IMR-90 (cell line): ENCODE results near the gene VRTN. TPM values are rescaled to one million over a fixed set of nuclear protein-coding genes. Genes with fewer than 3 reads are reported as not detected.

ENCODE experiments used
- ATAC-seq: fragments of 200-7000 bp; cut with Tn5 transposase; 2 replicates; pipeline ENCODE4 v1.9.1; 2020; ENCODE audit warnings: low read depth, mild to moderate bottlenecking, moderate library complexity
- BruUV-seq: library from RNA; stranded (reverse); fragments of 400-500 nt; replicated peaks from 2 replicates; lab custom pipeline; 2021; lab: Mats Ljungman, UMichigan
- CTCF ChIA-PET: fragments of 300-600 bp; formaldehyde crosslinking; extraction: SDS; loops from one replicate; lab custom pipeline; 2021; ENCODE audit warnings: antibody characterized with exemption; lab: Yijun Ruan, JAX
- POLR2A ChIA-PET: fragments of 300-600 bp; sonication (Branson Sonifier 250); formaldehyde crosslinking; loops from one replicate; lab custom pipeline; 2022; ENCODE audit warnings: antibody characterized with exemption; ENCODE audit not compliant: unreplicated experiment; lab: Charles Lee
- DNase-seq: peaks from one replicate; pipeline ENCODE4 v3.0.0; 2013
- H2AFZ ChIP-seq: replicated peaks from 2 replicates; pipeline ENCODE3; 2013; ENCODE audit warnings: low read length, mild to moderate bottlenecking; ENCODE audit not compliant: poor library complexity
- H2AK5ac ChIP-seq: 2 replicates; pipeline ENCODE4 v1.6.1; 2013; ENCODE audit warnings: low read depth, low read length, inconsistent platforms
- H2AK9ac ChIP-seq: replicated peaks from 2 replicates; pipeline ENCODE3; 2013; ENCODE audit warnings: mild to moderate bottlenecking, low read depth, low read length, moderate library complexity; ENCODE audit not compliant: poor library complexity
- H2BK120ac ChIP-seq: 2 replicates; pipeline ENCODE4 v1.6.1; 2013; ENCODE audit warnings: low read depth, low read length, inconsistent platforms
- H2BK15ac ChIP-seq: 3 replicates; pipeline ENCODE4 v1.6.1; 2013; ENCODE audit warnings: low read depth, low read length, inconsistent platforms
- H2BK20ac ChIP-seq: 2 replicates; pipeline ENCODE4 v1.6.1; 2013; ENCODE audit warnings: low read depth, mild to moderate bottlenecking, inconsistent platforms, low read length, moderate library complexity
- H2BK5ac ChIP-seq: 2 replicates; pipeline ENCODE4 v1.6.1; 2013; ENCODE audit warnings: mild to moderate bottlenecking, low read depth, low read length, inconsistent platforms; ENCODE audit not compliant: poor library complexity, severe bottlenecking
- H3K14ac ChIP-seq: replicated peaks from 2 replicates; pipeline ENCODE4 v1.6.1; 2013; ENCODE audit warnings: low read depth, low read length, inconsistent platforms
- H3K18ac ChIP-seq: 2 replicates; pipeline ENCODE4 v1.6.1; 2013; ENCODE audit warnings: low read depth, low read length, control low read depth
- H3K23ac ChIP-seq: 2 replicates; pipeline ENCODE4 v1.6.1; 2013; ENCODE audit warnings: low read depth, low read length, inconsistent platforms
- H3K27ac ChIP-seq: 2 replicates; pipeline ENCODE4 v1.5.1; 2013; ENCODE audit warnings: mild to moderate bottlenecking, control low read depth, low read length; ENCODE audit not compliant: insufficient read depth
- H3K27me3 ChIP-seq: 2 replicates; pipeline ENCODE4 v1.6.1; 2013; ENCODE audit warnings: low read length; ENCODE audit not compliant: control insufficient read depth, insufficient read depth
- H3K36me3 ChIP-seq: 2 replicates; pipeline ENCODE4 v1.6.1; 2013; ENCODE audit warnings: low read length, mixed read lengths; ENCODE audit not compliant: control insufficient read depth, insufficient read depth
- H3K4ac ChIP-seq: 2 replicates; pipeline ENCODE4 v1.6.1; 2013; ENCODE audit warnings: low read depth, low read length, inconsistent platforms
- H3K4me1 ChIP-seq: 2 replicates; pipeline ENCODE4 v1.6.1; 2013; ENCODE audit warnings: low read length, mixed read lengths; ENCODE audit not compliant: control insufficient read depth, insufficient read depth
- H3K4me2 ChIP-seq: 2 replicates; pipeline ENCODE4 v1.6.1; 2013; ENCODE audit warnings: low read depth, mild to moderate bottlenecking, control low read depth, low read length, moderate library complexity
- H3K4me3 ChIP-seq: 2 replicates; pipeline ENCODE4 v1.5.1; 2013; ENCODE audit warnings: low read depth, mild to moderate bottlenecking, control low read depth, low read length, moderate library complexity; ENCODE audit not compliant: insufficient read depth
- H3K56ac ChIP-seq: 2 replicates; pipeline ENCODE4 v1.6.1; 2013; ENCODE audit warnings: low read length, inconsistent platforms; ENCODE audit not compliant: insufficient read depth; ENCODE audit errors: extremely low read depth
- H3K79me1 ChIP-seq, 2 experiments: 2 replicates each; pipeline ENCODE4 v1.6.1; 2013; ENCODE audit warnings: low read length in 2 of 2, inconsistent platforms in 1 of 2, low read depth in 1 of 2
- H3K9ac ChIP-seq: 2 replicates; pipeline ENCODE4 v1.6.1; 2013; ENCODE audit warnings: low read depth, low read length, control low read depth
- H3K9me1 ChIP-seq: 2 replicates; pipeline ENCODE4 v1.6.1; 2013; ENCODE audit warnings: low read length, inconsistent platforms; ENCODE audit not compliant: insufficient read depth
- H3K9me3 ChIP-seq: 2 replicates; pipeline ENCODE4 v1.6.1; 2013; ENCODE audit warnings: low read length; ENCODE audit not compliant: control insufficient read depth, insufficient read depth
- H4K20me1 ChIP-seq: 2 replicates; pipeline ENCODE4 v1.6.1; 2013; ENCODE audit warnings: low read length, inconsistent platforms; ENCODE audit not compliant: insufficient read depth
- H4K5ac ChIP-seq: 2 replicates; pipeline ENCODE4 v1.6.1; 2013; ENCODE audit warnings: mild to moderate bottlenecking, low read depth, low read length, control low read depth
- H4K8ac ChIP-seq, 2 experiments: 2 replicates each; pipeline ENCODE4 v1.6.1; 2013; ENCODE audit warnings: low read depth in 2 of 2, low read length in 2 of 2, control low read depth in 1 of 2, inconsistent platforms in 1 of 2
- H4K91ac ChIP-seq: 2 replicates; pipeline ENCODE4 v1.6.1; 2013; ENCODE audit warnings: low read depth, low read length, inconsistent platforms; ENCODE audit not compliant: insufficient read depth
- BHLHE40 ChIP-seq: fragments of 150-350 bp; IDR thresholded peaks from 2 replicates; pipeline ENCODE4 v1.6.1; 2016; ENCODE audit warnings: mild to moderate bottlenecking, low read depth, low read length
- CEBPB ChIP-seq: IDR thresholded peaks from 2 replicates; pipeline ENCODE4 v1.6.1; 2012; ENCODE audit warnings: low read depth, low read length, improper control_type of control experiment
- CHD1 ChIP-seq: IDR thresholded peaks from 2 replicates; pipeline ENCODE4 v1.6.1; 2012; ENCODE audit warnings: low read depth, low read length, improper control_type of control experiment
- MAFK ChIP-seq: IDR thresholded peaks from 2 replicates; pipeline ENCODE4 v1.6.1; 2012; ENCODE audit warnings: low read depth, low read length, improper control_type of control experiment
- MAZ ChIP-seq: IDR thresholded peaks from 2 replicates; pipeline ENCODE4 v1.6.1; 2012; ENCODE audit warnings: low read depth, mild to moderate bottlenecking, low read length, improper control_type of control experiment, moderate library complexity, borderline replicate concordance
- NFE2L2 ChIP-seq: fragments of 150-350 bp; IDR thresholded peaks from 2 replicates; pipeline ENCODE4 v1.6.1; 2016; ENCODE audit warnings: low read depth, mild to moderate bottlenecking, low read length
- POLR2A ChIP-seq: IDR thresholded peaks from 2 replicates; pipeline ENCODE4 v1.6.1; 2012; ENCODE audit warnings: mild to moderate bottlenecking, low read depth, low read length
- RAD21 ChIP-seq: IDR thresholded peaks from 2 replicates; pipeline ENCODE4 v1.6.1; 2012; ENCODE audit warnings: low read length, improper control_type of control experiment
- RCOR1 ChIP-seq: IDR thresholded peaks from 2 replicates; pipeline ENCODE4 v1.6.1; 2012; ENCODE audit warnings: mild to moderate bottlenecking, low read length, improper control_type of control experiment; ENCODE audit not compliant: insufficient replicate concordance
- RFX5 ChIP-seq: IDR thresholded peaks from 2 replicates; pipeline ENCODE4 v1.8.0; 2012; ENCODE audit warnings: low read depth, mild to moderate bottlenecking, low read length, moderate library complexity
- SMC3 ChIP-seq: fragments of 150-350 bp; IDR thresholded peaks from 2 replicates; pipeline ENCODE4 v1.6.1; 2016; ENCODE audit warnings: low read depth, mild to moderate bottlenecking, antibody characterized with exemption, low read length, moderate library complexity
- WGBS, 2 experiments: methylation state at CpG; one replicate each; pipeline versions ENCODE4 v1.1.5 to v1.1.7; 2013; ENCODE audit warnings: missing lambda C conversion rate in 2 of 2; ENCODE audit not compliant: insufficient read length in 1 of 2; ENCODE audit errors: extremely low coverage in 2 of 2; 5-methylcytosine and 5-hydroxymethylcytosine counted together
- dilution Hi-C: fragments of 300-500 bp; cut with HindIII; formaldehyde crosslinking; loops from one replicate; pipeline ENCODE4 v1.14.3; 2018; ENCODE audit warnings: low sequenced_read_pairs; ENCODE audit not compliant: unreplicated experiment
- in situ Hi-C: fragments of 300-500 bp; cut with MboI; formaldehyde crosslinking; loops from 3 replicates; pipeline ENCODE4 v1.14.3; 2019; ENCODE audit warnings: low sequenced_read_pairs, inconsistent platforms, mixed read lengths
- intact Hi-C: fragments of 100-400 bp; cut with micrococcal nuclease; formaldehyde crosslinking; loops from 2 replicates; pipeline ENCODE4 v1.10.0; 2022
- polyA plus RNA-seq, 3 experiments: library from polyadenylated mRNA; depleted of rRNA; stranded (reverse); fragments of >200 nt; gene quantifications; 2 replicates each; pipeline ENCODE4 v1.2.3, GENCODE V29; 2012; ENCODE audit warnings: low replicate concordance in 1 of 3
- total RNA-seq: library from RNA; depleted of rRNA; stranded (reverse); fragments of >200 nt; gene quantifications from 2 replicates; pipeline ENCODE4 v1.2.3, GENCODE V29; 2012
- TF ChIP-seq, protein P1 (sequence below): fragments of 150-350 bp; IDR thresholded peaks from 2 replicates; pipeline ENCODE4 v1.6.1; 2016; ENCODE audit warnings: low read depth, mild to moderate bottlenecking, low read length, moderate library complexity, borderline replicate concordance
- TF ChIP-seq, protein P2 (sequence below): conservative IDR thresholded peaks from 2 replicates; pipeline ENCODE4 v1.5.1; 2012; ENCODE audit warnings: mild to moderate bottlenecking, low read depth, low read length, improper control_type of control experiment

The VRTN gene
- total and polyA plus RNA-seq, 2 of the 4 experiments (the other 2 are of a cell fraction) = not detected

DNA sequence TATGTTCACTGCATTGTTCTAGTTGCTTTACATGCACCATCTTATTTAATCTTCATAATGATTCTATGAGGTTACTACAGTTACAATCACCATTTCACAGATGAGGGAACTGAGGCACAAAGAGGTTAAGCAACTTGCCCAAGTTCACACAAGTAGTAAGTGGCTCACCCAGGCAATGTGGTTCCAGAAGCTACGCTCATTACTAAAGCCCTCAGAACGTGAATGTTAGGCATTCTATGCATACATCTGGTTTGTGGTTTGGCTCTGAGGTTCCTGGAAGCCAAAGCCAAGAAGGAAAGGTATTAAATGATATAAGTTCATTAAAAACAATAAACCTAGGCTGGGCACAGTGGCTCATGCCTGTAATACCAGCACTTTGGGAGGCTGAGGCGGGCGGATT lies 14.4 kb upstream of the VRTN start:
- WGBS, 2 experiments = no CpG with 5 or more reads among the region's 4 CpGs
- Histone ChIP-seq H2BK20ac (no peak overlapping the region), H2AK5ac (no peak overlapping the region), H4K8ac (no peak overlapping the region), H3K9ac (no peak overlapping the region), H3K4ac (no peak overlapping the region), H3K36me3 (no peaks in the 10 kb centered on the region), H3K18ac (no peak overlapping the region), H3K4me2 (no peak overlapping the region), H3K79me1 (no peaks in the 10 kb centered on the region), H3K4me1 (no peaks in the 10 kb centered on the region), H3K56ac (no peak overlapping the region), H3K4me3 (no peak overlapping the region), H4K5ac (no peak overlapping the region), H3K27ac (no peak overlapping the region), H4K91ac (no peak overlapping the region), H3K9me1 (no peaks in the 10 kb centered on the region), H2AK9ac (no peak overlapping the region), H4K20me1 (no peaks in the 10 kb centered on the region), H2BK5ac (no peak overlapping the region), H2BK15ac (no peak overlapping the region), H3K23ac (no peak overlapping the region), H2BK120ac (no peak overlapping the region), H3K27me3 (peaks cover 22% of the 10 kb centered on the region), H2AFZ (peak overlapping the region; percentile 56), H3K9me3 (no peaks in the 10 kb centered on the region), H3K14ac (no peak overlapping the region)
- no TSS peak for BruUV-seq
- dilution Hi-C loops = no loop called here
- POLR2A ChIA-PET = no interaction called here
- intact Hi-C loops = no loop called here
- CTCF ChIA-PET = no interaction called here
- TF ChIP-seq NFE2L2 = no peak
- TF ChIP-seq, protein P1, sequence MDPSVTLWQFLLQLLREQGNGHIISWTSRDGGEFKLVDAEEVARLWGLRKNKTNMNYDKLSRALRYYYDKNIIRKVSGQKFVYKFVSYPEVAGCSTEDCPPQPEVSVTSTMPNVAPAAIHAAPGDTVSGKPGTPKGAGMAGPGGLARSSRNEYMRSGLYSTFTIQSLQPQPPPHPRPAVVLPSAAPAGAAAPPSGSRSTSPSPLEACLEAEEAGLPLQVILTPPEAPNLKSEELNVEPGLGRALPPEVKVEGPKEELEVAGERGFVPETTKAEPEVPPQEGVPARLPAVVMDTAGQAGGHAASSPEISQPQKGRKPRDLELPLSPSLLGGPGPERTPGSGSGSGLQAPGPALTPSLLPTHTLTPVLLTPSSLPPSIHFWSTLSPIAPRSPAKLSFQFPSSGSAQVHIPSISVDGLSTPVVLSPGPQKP = no peak
- peak; percentile 85 for TF ChIP-seq BHLHE40
- TF ChIP-seq RFX5 = no peak
- no peak for TF ChIP-seq SMC3
- TF ChIP-seq POLR2A = no peak
- no peak for TF ChIP-seq MAFK
- no peak for TF ChIP-seq CHD1
- TF ChIP-seq, protein P2, sequence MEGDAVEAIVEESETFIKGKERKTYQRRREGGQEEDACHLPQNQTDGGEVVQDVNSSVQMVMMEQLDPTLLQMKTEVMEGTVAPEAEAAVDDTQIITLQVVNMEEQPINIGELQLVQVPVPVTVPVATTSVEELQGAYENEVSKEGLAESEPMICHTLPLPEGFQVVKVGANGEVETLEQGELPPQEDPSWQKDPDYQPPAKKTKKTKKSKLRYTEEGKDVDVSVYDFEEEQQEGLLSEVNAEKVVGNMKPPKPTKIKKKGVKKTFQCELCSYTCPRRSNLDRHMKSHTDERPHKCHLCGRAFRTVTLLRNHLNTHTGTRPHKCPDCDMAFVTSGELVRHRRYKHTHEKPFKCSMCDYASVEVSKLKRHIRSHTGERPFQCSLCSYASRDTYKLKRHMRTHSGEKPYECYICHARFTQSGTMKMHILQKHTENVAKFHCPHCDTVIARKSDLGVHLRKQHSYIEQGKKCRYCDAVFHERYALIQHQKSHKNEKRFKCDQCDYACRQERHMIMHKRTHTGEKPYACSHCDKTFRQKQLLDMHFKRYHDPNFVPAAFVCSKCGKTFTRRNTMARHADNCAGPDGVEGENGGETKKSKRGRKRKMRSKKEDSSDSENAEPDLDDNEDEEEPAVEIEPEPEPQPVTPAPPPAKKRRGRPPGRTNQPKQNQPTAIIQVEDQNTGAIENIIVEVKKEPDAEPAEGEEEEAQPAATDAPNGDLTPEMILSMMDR = no peak
- TF ChIP-seq RCOR1 = peak; percentile 32
- TF ChIP-seq RAD21 = no peak
- TF ChIP-seq MAZ = no peak
- TF ChIP-seq CEBPB = peak; percentile 68; the same call in 1 of the 2 replicates
- DNase-seq (peak; percentile 85), ATAC-seq (peak; percentile 90)
- in situ Hi-C loops = no loop called here
